ENCODE results near the gene MYO19.

Gene MYO19

DNA sequence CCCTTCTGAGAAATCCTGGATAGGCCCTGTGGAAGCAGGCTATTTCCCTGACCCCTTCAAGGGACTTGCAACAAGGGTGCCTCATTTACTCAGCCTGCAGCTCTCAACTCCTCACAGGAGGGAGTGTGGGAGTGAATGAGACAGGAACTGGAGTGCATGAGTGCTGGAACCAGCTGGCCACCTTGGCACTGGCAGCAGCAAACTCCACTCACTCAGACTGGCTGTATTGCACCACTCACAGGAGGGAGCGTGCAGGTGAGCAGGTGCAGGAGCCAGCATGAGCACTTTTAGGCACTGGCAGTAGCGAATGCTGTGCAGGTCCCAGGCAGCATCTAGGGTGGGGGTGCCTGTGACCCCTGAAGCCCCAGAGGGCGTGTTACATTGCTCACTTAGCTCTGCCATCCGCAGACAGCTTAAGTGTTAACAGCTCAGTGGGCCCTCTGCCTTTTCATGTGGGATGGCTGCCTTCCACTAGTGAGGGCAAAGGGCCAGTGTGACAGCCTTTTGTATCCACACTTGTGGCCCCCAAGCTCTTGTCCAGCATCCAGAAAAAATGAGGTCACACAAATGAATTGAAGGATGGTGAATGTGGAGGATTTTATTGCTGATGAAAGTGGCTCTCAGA lies 59.2 kb downstream of the MYO19 start:
- Histone ChIP-seq H3K36me3 (ENCODE audit: control insufficient read depth, insufficient read depth, low read length) (no peaks in the 10 kb centered on the region), H4K8ac (ENCODE audit: low read depth, low read length) (no peak overlapping the region), H3K18ac (ENCODE audit: low read length) (no peak overlapping the region), H2AK5ac (ENCODE audit: low read length) (no peak overlapping the region), H2BK120ac (ENCODE audit: low read depth, low read length) (no peak overlapping the region), H3K4me3 (ENCODE audit: low read length) (no peak overlapping the region), H3K79me2 (ENCODE audit: control insufficient read depth, insufficient read depth, low read length) (no peaks in the 10 kb centered on the region), H3K4me1 (ENCODE audit: control insufficient read depth, low read depth, low read length) (no peaks in the 10 kb centered on the region), H3K27me3 (ENCODE audit: insufficient read depth, low read length, poor library complexity) (no peaks in the 10 kb centered on the region), H2BK5ac (ENCODE audit: low read length) (no peak overlapping the region), H3K27ac (ENCODE audit: low read depth, low read length) (no peak overlapping the region), H3K23ac (ENCODE audit: low read length) (no peak overlapping the region), H3K79me1 (ENCODE audit: low read length) (no peaks in the 10 kb centered on the region), H3K4ac (ENCODE audit: low read depth, low read length) (no peak overlapping the region), H3K56ac (ENCODE audit: low read length) (no peak overlapping the region), H2BK15ac (replicated peaks; ENCODE audit: low read depth) (no peak overlapping the region), H4K5ac (ENCODE audit: low read length) (no peak overlapping the region), H3K9ac (ENCODE audit: low read length) (no peak overlapping the region), H3K4me2 (ENCODE audit: low read length) (no peak overlapping the region)
- no CpG with 5 or more reads among the region's 4 CpGs for WGBS (ENCODE audit: extremely low coverage, insufficient coverage, low lambda C conversion rate)
- DNase-seq = no peak

DNA sequence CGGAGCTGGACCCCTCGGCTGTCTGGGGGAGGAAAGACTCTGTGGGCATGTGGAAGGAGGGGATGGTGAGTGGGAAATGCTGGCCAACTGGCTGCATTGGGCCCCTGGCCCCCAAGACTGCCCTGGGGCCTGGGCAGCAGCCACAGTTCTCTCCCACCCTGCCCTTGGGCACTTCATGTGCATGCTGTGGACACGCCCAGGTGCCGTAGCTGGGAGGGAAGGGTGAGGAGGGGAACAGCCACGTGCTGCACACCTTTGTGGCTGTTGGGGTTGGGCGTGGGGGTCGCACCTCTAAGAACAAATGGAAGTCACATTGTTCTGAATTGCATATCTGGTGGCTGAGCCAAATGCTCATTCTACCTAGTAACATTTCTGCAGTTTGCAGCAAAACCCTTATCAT lies 60.1 kb downstream of the MYO19 start:
- Histone ChIP-seq H3K4ac (ENCODE audit: low read depth, low read length) (no peak overlapping the region), H3K36me3 (ENCODE audit: control insufficient read depth, insufficient read depth, low read length) (no peaks in the 10 kb centered on the region), H2BK120ac (ENCODE audit: low read depth, low read length) (no peak overlapping the region), H3K79me1 (ENCODE audit: low read length) (no peaks in the 10 kb centered on the region), H3K4me3 (ENCODE audit: low read length) (no peak overlapping the region), H3K27me3 (ENCODE audit: insufficient read depth, low read length, poor library complexity) (no peaks in the 10 kb centered on the region), H2BK15ac (replicated peaks; ENCODE audit: low read depth) (no peak overlapping the region), H2BK5ac (ENCODE audit: low read length) (no peak overlapping the region), H3K27ac (ENCODE audit: low read depth, low read length) (no peak overlapping the region), H3K56ac (ENCODE audit: low read length) (no peak overlapping the region), H3K9ac (ENCODE audit: low read length) (no peak overlapping the region), H4K5ac (ENCODE audit: low read length) (no peak overlapping the region), H2AK5ac (ENCODE audit: low read length) (no peak overlapping the region), H4K8ac (ENCODE audit: low read depth, low read length) (no peak overlapping the region), H3K4me1 (ENCODE audit: control insufficient read depth, low read depth, low read length) (no peaks in the 10 kb centered on the region), H3K18ac (ENCODE audit: low read length) (no peak overlapping the region), H3K79me2 (ENCODE audit: control insufficient read depth, insufficient read depth, low read length) (no peaks in the 10 kb centered on the region), H3K23ac (ENCODE audit: low read length) (no peak overlapping the region), H3K4me2 (ENCODE audit: low read length) (no peak overlapping the region)
- no CpG with 5 or more reads among the region's 7 CpGs for WGBS (ENCODE audit: extremely low coverage, insufficient coverage, low lambda C conversion rate)
- DNase-seq = no peak

DNA sequence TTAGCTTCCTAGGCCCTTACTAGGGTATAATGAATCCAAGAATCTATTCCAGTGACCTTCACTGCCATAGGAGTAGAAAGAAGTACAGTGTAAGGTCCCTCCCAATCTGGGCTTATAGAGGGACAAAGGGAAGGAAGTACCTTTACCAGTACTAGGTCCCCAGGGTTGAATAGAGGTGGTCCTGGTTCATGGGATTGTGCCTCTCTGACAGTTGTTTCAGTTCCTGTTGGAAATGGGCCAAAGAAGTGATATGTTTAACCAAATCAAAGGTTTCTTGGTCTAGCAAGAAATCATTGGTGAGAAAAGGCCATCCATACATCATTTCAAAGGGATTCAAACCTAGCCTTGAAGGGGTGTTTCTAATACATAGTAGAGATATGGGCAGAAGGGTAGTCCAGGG lies 64.2 kb downstream of the MYO19 start:
- no peak overlapping the region for H3K4ac ChIP-seq (ENCODE audit: low read depth, low read length)
- no peak overlapping the region for H2AK5ac ChIP-seq (ENCODE audit: low read length)
- no peak overlapping the region for H4K8ac ChIP-seq (ENCODE audit: low read depth, low read length)
- H2BK120ac ChIP-seq (ENCODE audit: low read depth, low read length) = no peak overlapping the region
- no peak overlapping the region for H3K18ac ChIP-seq (ENCODE audit: low read length)
- H3K36me3 ChIP-seq (ENCODE audit: control insufficient read depth, insufficient read depth, low read length) = no peaks in the 10 kb centered on the region
- no peak overlapping the region for H3K27ac ChIP-seq (ENCODE audit: low read depth, low read length)
- H3K79me2 ChIP-seq (ENCODE audit: control insufficient read depth, insufficient read depth, low read length) = no peaks in the 10 kb centered on the region
- H4K5ac ChIP-seq (ENCODE audit: low read length) = no peak overlapping the region
- no peaks in the 10 kb centered on the region for H3K27me3 ChIP-seq (ENCODE audit: insufficient read depth, low read length, poor library complexity)
- no peak overlapping the region for H2BK15ac ChIP-seq (replicated peaks; ENCODE audit: low read depth)
- no peak overlapping the region for H3K56ac ChIP-seq (ENCODE audit: low read length)
- H3K9ac ChIP-seq (ENCODE audit: low read length) = no peak overlapping the region
- H3K79me1 ChIP-seq (ENCODE audit: low read length) = no peaks in the 10 kb centered on the region
- no peak overlapping the region for H3K4me2 ChIP-seq (ENCODE audit: low read length)
- DNase-seq = no peak
- no peak overlapping the region for H3K23ac ChIP-seq (ENCODE audit: low read length)
- H2BK5ac ChIP-seq (ENCODE audit: low read length) = no peak overlapping the region
- H3K4me1 ChIP-seq (ENCODE audit: control insufficient read depth, low read depth, low read length) = no peaks in the 10 kb centered on the region
- H3K4me3 ChIP-seq (ENCODE audit: low read length) = no peak overlapping the region

DNA sequence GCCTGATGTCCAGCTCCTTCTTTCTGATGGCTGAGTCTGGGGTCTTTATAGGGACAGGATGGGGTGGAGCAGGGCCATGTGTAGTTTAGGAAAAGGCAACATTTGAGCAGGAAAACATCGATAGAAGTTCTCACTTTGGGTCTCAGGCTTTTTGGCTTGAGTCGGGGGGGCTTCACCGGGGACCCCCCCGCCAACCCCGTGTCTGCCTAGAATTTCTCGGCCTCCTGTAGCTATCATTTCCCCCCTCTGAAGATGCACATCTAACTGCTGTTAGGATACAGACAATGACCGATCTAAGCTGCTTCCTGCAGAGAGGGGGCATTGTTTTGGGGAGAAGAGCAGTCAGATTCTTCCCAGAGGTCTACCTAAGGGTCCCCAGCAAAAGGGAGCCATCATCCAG lies 64.9 kb downstream of the MYO19 start:
- Histone ChIP-seq H3K4ac (ENCODE audit: low read depth, low read length) (no peak overlapping the region), H3K27ac (ENCODE audit: low read depth, low read length) (no peak overlapping the region), H2BK120ac (ENCODE audit: low read depth, low read length) (no peak overlapping the region), H3K18ac (ENCODE audit: low read length) (no peak overlapping the region), H2BK5ac (ENCODE audit: low read length) (no peak overlapping the region), H3K4me3 (ENCODE audit: low read length) (no peak overlapping the region), H3K56ac (ENCODE audit: low read length) (no peak overlapping the region), H3K79me1 (ENCODE audit: low read length) (no peaks in the 10 kb centered on the region), H4K8ac (ENCODE audit: low read depth, low read length) (no peak overlapping the region), H2AK5ac (ENCODE audit: low read length) (no peak overlapping the region), H3K27me3 (ENCODE audit: insufficient read depth, low read length, poor library complexity) (no peaks in the 10 kb centered on the region), H2BK15ac (replicated peaks; ENCODE audit: low read depth) (no peak overlapping the region), H3K4me1 (ENCODE audit: control insufficient read depth, low read depth, low read length) (no peaks in the 10 kb centered on the region), H3K9ac (ENCODE audit: low read length) (no peak overlapping the region), H3K23ac (ENCODE audit: low read length) (no peak overlapping the region), H3K4me2 (ENCODE audit: low read length) (no peak overlapping the region), H3K79me2 (ENCODE audit: control insufficient read depth, insufficient read depth, low read length) (no peaks in the 10 kb centered on the region), H3K36me3 (ENCODE audit: control insufficient read depth, insufficient read depth, low read length) (no peaks in the 10 kb centered on the region), H4K5ac (ENCODE audit: low read length) (no peak overlapping the region)
- no CpG with 5 or more reads among the region's 7 CpGs for WGBS (ENCODE audit: extremely low coverage, insufficient coverage, low lambda C conversion rate)
- DNase-seq = no peak

DNA sequence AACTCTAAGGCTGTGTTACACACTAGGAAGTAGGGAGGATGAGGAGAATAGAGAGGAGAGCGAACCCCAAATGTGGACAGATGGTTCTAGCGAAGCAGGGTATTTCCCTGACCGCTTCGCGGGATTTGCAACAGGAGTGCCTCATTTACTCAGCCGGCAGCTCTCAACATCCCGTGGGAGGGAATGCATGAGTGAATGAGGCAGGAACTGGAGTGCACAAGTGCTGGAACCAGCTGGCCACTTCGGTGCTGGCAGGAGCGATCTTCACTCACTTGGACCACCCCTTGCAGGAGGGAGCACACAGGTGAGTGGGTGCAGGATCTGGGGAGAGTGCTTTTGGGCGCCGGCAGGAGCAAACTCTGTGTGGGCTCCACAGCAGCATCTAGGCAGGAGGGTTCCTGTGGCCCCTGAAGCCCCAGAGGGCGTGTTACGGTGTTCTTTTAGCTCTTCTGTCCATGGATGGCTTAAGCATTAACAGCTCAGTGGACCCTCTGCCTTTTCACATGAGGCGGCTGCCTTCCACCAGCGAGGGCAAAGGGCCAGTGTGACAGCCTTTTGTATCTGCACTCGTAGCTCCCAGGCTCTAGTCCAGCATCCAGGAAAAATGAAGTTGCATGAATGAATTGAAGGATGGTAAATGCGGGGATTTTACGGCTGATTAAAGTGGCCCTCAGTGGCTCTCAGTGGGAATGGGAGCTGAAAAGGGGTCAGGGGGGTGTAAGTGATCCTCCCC lies 65.6 kb downstream of the MYO19 start:
- Histone ChIP-seq H3K23ac (ENCODE audit: low read length) (no peak overlapping the region), H3K27ac (ENCODE audit: low read depth, low read length) (no peak overlapping the region), H3K4me2 (ENCODE audit: low read length) (no peak overlapping the region), H3K56ac (ENCODE audit: low read length) (no peak overlapping the region), H3K79me2 (ENCODE audit: control insufficient read depth, insufficient read depth, low read length) (no peaks in the 10 kb centered on the region), H3K4me1 (ENCODE audit: control insufficient read depth, low read depth, low read length) (no peaks in the 10 kb centered on the region), H3K4ac (ENCODE audit: low read depth, low read length) (no peak overlapping the region), H4K5ac (ENCODE audit: low read length) (no peak overlapping the region), H2BK15ac (replicated peaks; ENCODE audit: low read depth) (no peak overlapping the region), H3K27me3 (ENCODE audit: insufficient read depth, low read length, poor library complexity) (no peaks in the 10 kb centered on the region), H3K79me1 (ENCODE audit: low read length) (no peaks in the 10 kb centered on the region), H2AK5ac (ENCODE audit: low read length) (no peak overlapping the region), H2BK120ac (ENCODE audit: low read depth, low read length) (no peak overlapping the region), H3K4me3 (ENCODE audit: low read length) (no peak overlapping the region), H3K9ac (ENCODE audit: low read length) (no peak overlapping the region), H2BK5ac (ENCODE audit: low read length) (no peak overlapping the region), H4K8ac (ENCODE audit: low read depth, low read length) (no peak overlapping the region), H3K18ac (ENCODE audit: low read length) (no peak overlapping the region), H3K36me3 (ENCODE audit: control insufficient read depth, insufficient read depth, low read length) (no peaks in the 10 kb centered on the region)
- WGBS (ENCODE audit: extremely low coverage, insufficient coverage, low lambda C conversion rate) = no CpG with 5 or more reads among the region's 18 CpGs
- DNase-seq = no peak

DNA sequence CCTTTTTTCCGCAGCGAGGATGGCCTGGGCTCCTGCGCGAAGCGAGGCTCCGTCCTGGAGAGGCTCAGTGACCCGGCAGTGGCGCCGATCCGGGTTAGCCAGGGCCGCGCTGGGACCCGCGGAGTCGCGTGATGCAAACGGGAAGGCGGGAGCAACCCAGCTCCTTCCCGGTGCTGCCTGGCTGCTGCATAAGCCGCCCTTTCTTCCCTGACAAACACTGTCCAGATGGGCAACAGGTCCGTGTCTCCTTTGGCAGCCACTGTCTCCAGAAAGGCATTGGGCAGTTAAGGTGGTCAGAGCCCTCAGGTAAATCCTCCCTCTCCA lies 69.9 kb downstream of the MYO19 start:
- H2AK5ac ChIP-seq (ENCODE audit: low read length) = no peak overlapping the region

More for the DNA sequence above, 69.9 kb downstream of the MYO19 start:
- no peaks in the 10 kb centered on the region for H3K36me3 ChIP-seq (ENCODE audit: control insufficient read depth, insufficient read depth, low read length)
- no CpG with 5 or more reads among the region's 21 CpGs for WGBS (ENCODE audit: extremely low coverage, insufficient coverage, low lambda C conversion rate)
- no peak overlapping the region for H3K4me2 ChIP-seq (ENCODE audit: low read length)
- H3K56ac ChIP-seq (ENCODE audit: low read length) = no peak overlapping the region
- no peak overlapping the region for H2BK5ac ChIP-seq (ENCODE audit: low read length)
- no peak overlapping the region for H3K9ac ChIP-seq (ENCODE audit: low read length)
- H2BK15ac ChIP-seq (replicated peaks; ENCODE audit: low read depth) = no peak overlapping the region
- H3K79me1 ChIP-seq (ENCODE audit: low read length) = no peaks in the 10 kb centered on the region
- no peak overlapping the region for H4K8ac ChIP-seq (ENCODE audit: low read depth, low read length)
- no peak overlapping the region for H4K5ac ChIP-seq (ENCODE audit: low read length)
- H3K4me3 ChIP-seq (ENCODE audit: low read length) = no peak overlapping the region
- H2BK120ac ChIP-seq (ENCODE audit: low read depth, low read length) = no peak overlapping the region
- no peak overlapping the region for H3K18ac ChIP-seq (ENCODE audit: low read length)
- no peak for DNase-seq
- no peaks in the 10 kb centered on the region for H3K4me1 ChIP-seq (ENCODE audit: control insufficient read depth, low read depth, low read length)
- no peak overlapping the region for H3K27ac ChIP-seq (ENCODE audit: low read depth, low read length)
- no peaks in the 10 kb centered on the region for H3K79me2 ChIP-seq (ENCODE audit: control insufficient read depth, insufficient read depth, low read length)
- no peaks in the 10 kb centered on the region for H3K27me3 ChIP-seq (ENCODE audit: insufficient read depth, low read length, poor library complexity)
- no peak overlapping the region for H3K23ac ChIP-seq (ENCODE audit: low read length)
- no peak overlapping the region for H3K4ac ChIP-seq (ENCODE audit: low read depth, low read length)

Measured in mesendoderm (in vitro differentiated cells).